ENCODE results near the gene TKT. TPM values are rescaled to one million over a fixed set of nuclear protein-coding genes. Genes with fewer than 3 reads are reported as not detected.

Gene TKT
- total and polyA plus RNA-seq, 2 of the 4 experiments (the other 2 are of a cell fraction), result 280 to 349 TPM

- no peaks in the 10 kb centered on the region for H3K27me3 ChIP-seq (ENCODE audit: control insufficient read depth, insufficient read depth, low read length)
- TF ChIP-seq BHLHE40 (IDR thresholded peaks at IDR 0.05; ENCODE audit: low read depth, low read length) (no peak), CTCF (conservative IDR thresholded peaks at IDR 0.05; ENCODE audit: low read depth, low read length) (no peak), POLR2A (IDR thresholded peaks at IDR 0.05; ENCODE audit: low read depth, low read length) (no peak), RCOR1 (IDR thresholded peaks at IDR 0.05; ENCODE audit: insufficient replicate concordance, low read length) (no peak), CEBPB (IDR thresholded peaks at IDR 0.05; ENCODE audit: low read depth, low read length) (no peak), ELK1 (IDR thresholded peaks at IDR 0.05; ENCODE audit: borderline replicate concordance, low read depth, low read length) (no peak), MAZ (IDR thresholded peaks at IDR 0.05; ENCODE audit: borderline replicate concordance, low read depth, low read length) (no peak), MAFK (IDR thresholded peaks at IDR 0.05; ENCODE audit: low read depth, low read length) (no peak), RAD21 (IDR thresholded peaks at IDR 0.05; ENCODE audit: low read length) (no peak), RFX5 (IDR thresholded peaks at IDR 0.05; ENCODE audit: low read depth, low read length) (no peak), NFE2L2 (IDR thresholded peaks at IDR 0.05; ENCODE audit: low read depth, low read length) (no peak), FOS (IDR thresholded peaks at IDR 0.05; ENCODE audit: low read depth, low read length) (no peak)
- DNase-seq, result no peak
- H2BK15ac ChIP-seq (ENCODE audit: low read depth, low read length), result no peak overlapping the region
- H3K4me3 ChIP-seq (ENCODE audit: insufficient read depth, low read depth, low read length), result no peak overlapping the region
- H3K18ac ChIP-seq (ENCODE audit: low read depth, low read length), result no peak overlapping the region
- no peaks in the 10 kb centered on the region for H3K9me3 ChIP-seq (ENCODE audit: control insufficient read depth, insufficient read depth, low read length)
- no peak overlapping the region for H2BK5ac ChIP-seq (ENCODE audit: low read depth, low read length, poor library complexity, severe bottlenecking)
- H4K8ac ChIP-seq (ENCODE audit: low read depth in 2 of 2, low read length in 2 of 2), result no peak overlapping the region
- H2AK5ac ChIP-seq (ENCODE audit: low read depth, low read length), result no peak overlapping the region
- no TSS peak for BruUV-seq (replicated peaks)
- H4K20me1 ChIP-seq (ENCODE audit: insufficient read depth, low read length), result peaks cover 3% of the 10 kb centered on the region; the same call in 1 of the 2 replicates
- no peak overlapping the region for H4K91ac ChIP-seq (ENCODE audit: insufficient read depth, low read depth, low read length)
- no peak overlapping the region for H2BK20ac ChIP-seq (ENCODE audit: low read depth, low read length)
- no peak overlapping the region for H3K56ac ChIP-seq (ENCODE audit: extremely low read depth, insufficient read depth, low read length)
- H3K9ac ChIP-seq (ENCODE audit: low read depth, low read length), result no peak overlapping the region
- peaks cover 2% of the 10 kb centered on the region; the same call in 1 of the 2 replicates for H3K4me1 ChIP-seq (ENCODE audit: control insufficient read depth, insufficient read depth, low read length)
- H3K4ac ChIP-seq (ENCODE audit: low read depth, low read length), result no peak overlapping the region
- ChIA-PET CTCF (no interaction called here), POLR2A (ENCODE audit: unreplicated experiment) (no interaction called here)
- H3K27ac ChIP-seq (ENCODE audit: insufficient read depth, low read length), result no peak overlapping the region
- dilution Hi-C loops (cut with HindIII; ENCODE audit: low sequenced_read_pairs, unreplicated experiment) (no loop called here), intact Hi-C loops (cut with micrococcal nuclease) (no loop called here), in situ Hi-C loops (cut with MboI; ENCODE audit: low sequenced_read_pairs) (loop anchor here (5.0 kb wide), 1 partner anchor 409 kb away; no protein-coding TSS in a partner anchor)
- no peaks in the 10 kb centered on the region for H3K9me1 ChIP-seq (ENCODE audit: insufficient read depth, low read length)
- no peak overlapping the region for H3K4me2 ChIP-seq (ENCODE audit: low read depth, low read length)
- no peak overlapping the region for H3K23ac ChIP-seq (ENCODE audit: low read depth, low read length)
- WGBS, 2 experiments (ENCODE audit: extremely low coverage in 2 of 2, insufficient read length in 1 of 2), result 100% methylated on average over 2 of the region's 3 CpGs; no CpG with 5 or more reads in 1 of the 2 experiments
- H2AFZ ChIP-seq (replicated peaks; ENCODE audit: low read length, poor library complexity), result no peak overlapping the region
- H3K14ac ChIP-seq (replicated peaks; ENCODE audit: low read depth, low read length), result no peak overlapping the region
- ATAC-seq (ENCODE audit: low read depth), result no peak
- H3K36me3 ChIP-seq (ENCODE audit: control insufficient read depth, insufficient read depth, low read length), result peaks cover 22% of the 10 kb centered on the region
- no peak overlapping the region for H4K5ac ChIP-seq (ENCODE audit: low read depth, low read length)
- H2AK9ac ChIP-seq (replicated peaks; ENCODE audit: low read depth, low read length, poor library complexity), result peak overlapping the region; percentile 3
- peaks cover 7 to 8% of the 10 kb centered on the region in 2 experiments; a peak in 2 of 4 replicates for H3K79me1 ChIP-seq (ENCODE audit: low read depth in 1 of 2, low read length in 2 of 2)
- H2BK120ac ChIP-seq (ENCODE audit: low read depth, low read length), result no peak overlapping the region
Measured at GRCh38 chr3:53303549-53303948, 47.7 kb upstream of the TKT start.

All from IMR-90 (cell line).